ENCODE data around the gene PGBD5. TPM values are rescaled to one million over a fixed set of nuclear protein-coding genes. Genes with fewer than 3 reads are reported as not detected.
A peak's percentile ranks its signal among the peaks of the same experiment; 100 is the strongest.

The PGBD5 gene
- total RNA-seq, 1 experiment from 2014 or later: 1.3 TPM

- Histone ChIP-seq H3K36me3 (no peaks in the 10 kb centered on the region), H3K27me3 (replicated peaks) (no peaks in the 10 kb centered on the region), H3K4me3 (no peak overlapping the region), H3K9me3 (replicated peaks) (no peaks in the 10 kb centered on the region), H3K27ac (no peak overlapping the region), H3K4me1 (replicated peaks) (no peaks in the 10 kb centered on the region)
- no peak for DNase-seq (ENCODE audit: low read depth in 1 of 2, low spot score in 2 of 2)
Observed at GRCh38 chr1:230321741-230322420, 104.3 kb downstream of the PGBD5 start.

- no peaks in the 10 kb centered on the region for H3K9me3 ChIP-seq (replicated peaks)
- H3K4me3 ChIP-seq: no peak overlapping the region
- H3K4me1 ChIP-seq (replicated peaks): no peaks in the 10 kb centered on the region
- no peaks in the 10 kb centered on the region for H3K36me3 ChIP-seq
- H3K27me3 ChIP-seq (replicated peaks): no peaks in the 10 kb centered on the region
- no peak overlapping the region for H3K27ac ChIP-seq
- DNase-seq (ENCODE audit: low read depth in 1 of 2, low spot score in 2 of 2): no peak
Observed at GRCh38 chr1:230321341-230321740, 104.8 kb downstream of the PGBD5 start.

- Histone ChIP-seq H3K4me1 (replicated peaks) (no peaks in the 10 kb centered on the region), H3K4me3 (no peak overlapping the region), H3K36me3 (no peaks in the 10 kb centered on the region), H3K27ac (no peak overlapping the region), H3K9me3 (replicated peaks) (0 out of 2 replicates have a peak, but pooled peaks cover 3% of the 10 kb centered on the region), H3K27me3 (replicated peaks) (no peaks in the 10 kb centered on the region)
- DNase-seq (ENCODE audit: low read depth in 1 of 2, low spot score in 2 of 2): no peak
Observed at GRCh38 chr1:230320804-230321203, 105.3 kb downstream of the PGBD5 start.

GRCh38 chr1:230319014-230319747 lies 107.0 kb downstream of the PGBD5 start:
- H3K27me3 ChIP-seq (replicated peaks): no peaks in the 10 kb centered on the region
- no peak overlapping the region for H3K27ac ChIP-seq
- H3K36me3 ChIP-seq: no peaks in the 10 kb centered on the region
- no peak for DNase-seq (ENCODE audit: low read depth in 1 of 2, low spot score in 2 of 2)
- peaks cover 8% of the 10 kb centered on the region for H3K4me1 ChIP-seq (replicated peaks)
- no peak overlapping the region for H3K4me3 ChIP-seq
- H3K9me3 ChIP-seq (replicated peaks): 0 out of 2 replicates have a peak, but pooled peaks cover 3% of the 10 kb centered on the region

GRCh38 chr1:230317823-230318819 lies 108.0 kb downstream of the PGBD5 start:
- Histone ChIP-seq H3K36me3 (no peaks in the 10 kb centered on the region), H3K27ac (no peak overlapping the region), H3K27me3 (replicated peaks) (no peaks in the 10 kb centered on the region), H3K4me1 (replicated peaks) (peaks cover 14% of the 10 kb centered on the region), H3K4me3 (no peak overlapping the region), H3K9me3 (replicated peaks) (0 out of 2 replicates have a peak, but pooled peaks cover 3% of the 10 kb centered on the region)
- DNase-seq (ENCODE audit: low read depth in 1 of 2, low spot score in 2 of 2): no peak

GRCh38 chr1:230316864-230317745 lies 109.0 kb downstream of the PGBD5 start:
- peaks cover 14% of the 10 kb centered on the region for H3K4me1 ChIP-seq (replicated peaks)

GRCh38 chr1:230315099-230315498 lies 111.0 kb downstream of the PGBD5 start:
- no peak overlapping the region for H3K4me3 ChIP-seq
- H3K4me1 ChIP-seq (replicated peaks): peaks cover 14% of the 10 kb centered on the region
- no peak for DNase-seq (ENCODE audit: low read depth in 1 of 2, low spot score in 2 of 2)
- H3K27ac ChIP-seq: no peak overlapping the region
- no peaks in the 10 kb centered on the region for H3K27me3 ChIP-seq (replicated peaks)
- H3K36me3 ChIP-seq: no peaks in the 10 kb centered on the region
- 0 out of 2 replicates have a peak, but pooled peaks cover 3% of the 10 kb centered on the region for H3K9me3 ChIP-seq (replicated peaks)

More at GRCh38 chr1:230316864-230317745, 109.0 kb downstream of the PGBD5 start:
- no peak for DNase-seq (ENCODE audit: low read depth in 1 of 2, low spot score in 2 of 2)
- no peaks in the 10 kb centered on the region for H3K27me3 ChIP-seq (replicated peaks)
- H3K27ac ChIP-seq: no peak overlapping the region
- no peak overlapping the region for H3K4me3 ChIP-seq
- H3K36me3 ChIP-seq: no peaks in the 10 kb centered on the region
- H3K9me3 ChIP-seq (replicated peaks): 0 out of 2 replicates have a peak, but pooled peaks cover 3% of the 10 kb centered on the region

- 0 out of 2 replicates have a peak, but pooled peaks cover 3% of the 10 kb centered on the region for H3K9me3 ChIP-seq (replicated peaks)
- peak in 1 of 2 experiments; percentile 44 for DNase-seq (ENCODE audit: low read depth in 1 of 2, low spot score in 2 of 2)
- no peak overlapping the region; the same call in 1 of the 2 replicates for H3K27ac ChIP-seq
- no peak overlapping the region for H3K4me3 ChIP-seq
- no peaks in the 10 kb centered on the region for H3K36me3 ChIP-seq
- H3K27me3 ChIP-seq (replicated peaks): no peaks in the 10 kb centered on the region
- peaks cover 14% of the 10 kb centered on the region for H3K4me1 ChIP-seq (replicated peaks)
Observed at GRCh38 chr1:230314142-230314470, 112.0 kb downstream of the PGBD5 start.

- H3K27me3 ChIP-seq (replicated peaks): no peaks in the 10 kb centered on the region
- H3K27ac ChIP-seq: no peak overlapping the region; the same call in 1 of the 2 replicates
- H3K36me3 ChIP-seq: no peaks in the 10 kb centered on the region
- H3K4me3 ChIP-seq: no peak overlapping the region
- peak in 1 of 2 experiments; percentile 47 for DNase-seq (ENCODE audit: low read depth in 1 of 2, low spot score in 2 of 2)
- H3K4me1 ChIP-seq (replicated peaks): peaks cover 14% of the 10 kb centered on the region
- 0 out of 2 replicates have a peak, but pooled peaks cover 3% of the 10 kb centered on the region for H3K9me3 ChIP-seq (replicated peaks)
Observed at GRCh38 chr1:230313453-230314141, 112.5 kb downstream of the PGBD5 start.

- Histone ChIP-seq H3K27ac (no peak overlapping the region), H3K9me3 (replicated peaks) (0 out of 2 replicates have a peak, but pooled peaks cover 3% of the 10 kb centered on the region), H3K4me3 (no peak overlapping the region), H3K4me1 (replicated peaks) (peaks cover 14% of the 10 kb centered on the region), H3K36me3 (no peaks in the 10 kb centered on the region), H3K27me3 (replicated peaks) (no peaks in the 10 kb centered on the region)
- no peak for DNase-seq (ENCODE audit: low read depth in 1 of 2, low spot score in 2 of 2)
Observed at GRCh38 chr1:230312676-230313075, 113.5 kb downstream of the PGBD5 start.

GRCh38 chr1:230310381-230311163 lies 115.6 kb downstream of the PGBD5 start:
- no peak overlapping the region for H3K4me3 ChIP-seq

More at GRCh38 chr1:230310381-230311163, 115.6 kb downstream of the PGBD5 start:
- peak; percentile 56 to 67 for DNase-seq (ENCODE audit: low read depth in 1 of 2, low spot score in 2 of 2)
- H3K27me3 ChIP-seq (replicated peaks): no peaks in the 10 kb centered on the region
- H3K9me3 ChIP-seq (replicated peaks): no peaks in the 10 kb centered on the region
- H3K27ac ChIP-seq: no peak overlapping the region
- peaks cover 14% of the 10 kb centered on the region for H3K4me1 ChIP-seq (replicated peaks)
- H3K36me3 ChIP-seq: no peaks in the 10 kb centered on the region

Measured in SJSA1 (cell line).